ENCODE data around the gene CNIH3.

CNIH3 gene

GRCh38 chr1:224737353-224737727, 121.2 kb downstream of the CNIH3 start:
- Histone ChIP-seq H3K9me3 (ENCODE audit: low read depth, low read length) (no peaks in the 10 kb centered on the region), H3K27ac (no peak overlapping the region), H3K36me3 (ENCODE audit: insufficient read depth, low read length) (no peaks in the 10 kb centered on the region), H3K9ac (ENCODE audit: insufficient read length) (no peak overlapping the region), H3K4me3 (no peak overlapping the region)
- no peak for DNase-seq (ENCODE audit: low read depth, low spot score)
- TF ChIP-seq FOXP2 (optimal IDR thresholded peaks at IDR 0.05; ENCODE audit: control extremely low read depth, extremely low read length, insufficient read depth) (no peak), EZH2 (IDR thresholded peaks at IDR 0.05) (no peak), POLR2AphosphoS5 (IDR thresholded peaks at IDR 0.05; ENCODE audit: borderline replicate concordance, low read depth, low read length) (no peak)

- Histone ChIP-seq H3K27ac (no peak overlapping the region), H3K4me3 (no peak overlapping the region), H3K9me3 (ENCODE audit: low read depth, low read length) (no peaks in the 10 kb centered on the region), H3K9ac (ENCODE audit: insufficient read length) (no peak overlapping the region), H3K36me3 (ENCODE audit: insufficient read depth, low read length) (no peaks in the 10 kb centered on the region)
- TF ChIP-seq POLR2AphosphoS5 (IDR thresholded peaks at IDR 0.05; ENCODE audit: borderline replicate concordance, low read depth, low read length): no peak
- TF ChIP-seq EZH2 (IDR thresholded peaks at IDR 0.05): no peak
- no peak for TF ChIP-seq FOXP2 (optimal IDR thresholded peaks at IDR 0.05; ENCODE audit: control extremely low read depth, extremely low read length, insufficient read depth)
- DNase-seq (ENCODE audit: low read depth, low spot score): no peak
Observed at GRCh38 chr1:224739303-224739996, 123.3 kb downstream of the CNIH3 start.

DNA sequence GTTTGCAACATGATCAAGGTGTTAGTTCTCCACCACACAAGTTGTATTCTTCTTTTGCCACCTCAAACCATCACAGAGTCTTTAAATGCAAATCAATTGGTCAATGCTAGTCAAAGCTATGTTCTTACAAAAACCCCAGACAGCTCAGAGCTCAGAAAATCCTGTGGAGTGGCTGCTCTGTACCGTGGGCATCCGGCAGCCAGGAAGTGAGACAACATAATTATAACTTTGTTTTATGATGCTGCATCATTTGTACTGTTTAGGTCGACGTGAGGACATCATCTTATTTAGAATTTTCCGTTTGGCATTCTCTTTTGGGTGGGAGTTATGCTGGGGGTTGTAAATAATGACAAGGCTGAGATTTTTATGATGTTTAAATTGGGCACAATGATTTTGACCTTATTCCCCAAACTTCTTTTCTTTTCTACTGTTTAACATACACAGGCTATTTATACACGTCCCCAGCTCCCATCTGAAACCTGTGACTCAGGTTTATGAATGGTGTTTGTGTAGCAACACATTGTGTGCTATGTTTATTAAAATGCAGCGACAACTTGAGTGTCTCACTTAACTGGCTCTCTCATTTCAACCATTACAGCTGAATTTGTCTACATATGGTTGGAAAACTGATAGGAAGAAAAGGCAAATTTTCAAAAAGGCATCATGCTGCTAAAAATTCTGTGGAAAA, 124.0 kb downstream of the CNIH3 start:
- Histone ChIP-seq H3K9ac (ENCODE audit: insufficient read length) (no peak overlapping the region), H3K27ac (no peak overlapping the region)
- DNase-seq (ENCODE audit: low read depth, low spot score): no peak

DNA sequence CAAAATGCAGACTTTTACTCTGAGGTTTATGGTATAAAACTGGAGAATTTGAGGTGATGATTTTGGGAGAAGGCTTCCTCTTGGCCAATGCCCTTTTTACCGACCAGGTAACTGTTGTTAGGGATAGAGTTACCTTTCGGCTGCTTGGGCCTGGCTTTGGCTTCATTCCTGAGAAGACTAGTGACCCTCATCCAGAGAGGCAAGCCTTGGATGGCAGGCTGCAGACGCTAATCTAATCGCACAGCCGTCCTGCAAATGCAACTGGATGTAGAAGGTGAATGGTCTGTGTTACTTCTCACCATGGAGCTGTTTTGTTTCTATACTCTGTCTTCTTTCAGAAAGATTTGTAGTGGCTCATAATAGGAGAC, 124.6 kb downstream of the CNIH3 start:
- DNase-seq (ENCODE audit: low read depth, low spot score): no peak
- Histone ChIP-seq H3K4me3 (no peak overlapping the region), H3K27ac (no peak overlapping the region), H3K9ac (ENCODE audit: insufficient read length) (no peak overlapping the region), H3K9me3 (ENCODE audit: low read depth, low read length) (no peaks in the 10 kb centered on the region), H3K36me3 (ENCODE audit: insufficient read depth, low read length) (no peaks in the 10 kb centered on the region)
- no peak for TF ChIP-seq POLR2AphosphoS5 (IDR thresholded peaks at IDR 0.05; ENCODE audit: borderline replicate concordance, low read depth, low read length)
- TF ChIP-seq EZH2 (IDR thresholded peaks at IDR 0.05): no peak
- no peak for TF ChIP-seq FOXP2 (optimal IDR thresholded peaks at IDR 0.05; ENCODE audit: control extremely low read depth, extremely low read length, insufficient read depth)

More for the DNA sequence above, 124.0 kb downstream of the CNIH3 start:
- TF ChIP-seq POLR2AphosphoS5 (IDR thresholded peaks at IDR 0.05; ENCODE audit: borderline replicate concordance, low read depth, low read length) (no peak), EZH2 (IDR thresholded peaks at IDR 0.05) (no peak), FOXP2 (optimal IDR thresholded peaks at IDR 0.05; ENCODE audit: control extremely low read depth, extremely low read length, insufficient read depth) (no peak)
- H3K4me3 ChIP-seq: no peak overlapping the region
- H3K9me3 ChIP-seq (ENCODE audit: low read depth, low read length): no peaks in the 10 kb centered on the region
- no peaks in the 10 kb centered on the region for H3K36me3 ChIP-seq (ENCODE audit: insufficient read depth, low read length)

- TF ChIP-seq EZH2 (IDR thresholded peaks at IDR 0.05) (no peak), POLR2AphosphoS5 (IDR thresholded peaks at IDR 0.05; ENCODE audit: borderline replicate concordance, low read depth, low read length) (no peak), FOXP2 (optimal IDR thresholded peaks at IDR 0.05; ENCODE audit: control extremely low read depth, extremely low read length, insufficient read depth) (no peak)
- DNase-seq (ENCODE audit: low read depth, low spot score): no peak
- no peak overlapping the region for H3K27ac ChIP-seq
Observed at GRCh38 chr1:224742349-224742748, 126.2 kb downstream of the CNIH3 start.

GRCh38 chr1:224743608-224744164, 127.6 kb downstream of the CNIH3 start:
- Histone ChIP-seq H3K27ac (no peak overlapping the region), H3K9ac (ENCODE audit: insufficient read length) (no peak overlapping the region), H3K4me3 (no peak overlapping the region), H3K36me3 (ENCODE audit: insufficient read depth, low read length) (no peaks in the 10 kb centered on the region), H3K9me3 (ENCODE audit: low read depth, low read length) (no peaks in the 10 kb centered on the region)
- no peak for DNase-seq (ENCODE audit: low read depth, low spot score)
- TF ChIP-seq FOXP2 (optimal IDR thresholded peaks at IDR 0.05; ENCODE audit: control extremely low read depth, extremely low read length, insufficient read depth) (no peak), EZH2 (IDR thresholded peaks at IDR 0.05) (no peak), POLR2AphosphoS5 (IDR thresholded peaks at IDR 0.05; ENCODE audit: borderline replicate concordance, low read depth, low read length) (no peak)

More at GRCh38 chr1:224742349-224742748, 126.2 kb downstream of the CNIH3 start:
- no peak overlapping the region for H3K4me3 ChIP-seq
- H3K9ac ChIP-seq (ENCODE audit: insufficient read length): no peak overlapping the region
- H3K9me3 ChIP-seq (ENCODE audit: low read depth, low read length): no peaks in the 10 kb centered on the region
- no peaks in the 10 kb centered on the region for H3K36me3 ChIP-seq (ENCODE audit: insufficient read depth, low read length)

GRCh38 chr1:224744521-224744920, 128.4 kb downstream of the CNIH3 start:
- H3K36me3 ChIP-seq (ENCODE audit: insufficient read depth, low read length): no peaks in the 10 kb centered on the region
- no peak for DNase-seq (ENCODE audit: low read depth, low spot score)

GRCh38 chr1:224745394-224745793, 129.3 kb downstream of the CNIH3 start:
- DNase-seq (ENCODE audit: low read depth, low spot score): no peak
- no peak overlapping the region for H3K9ac ChIP-seq (ENCODE audit: insufficient read length)
- no peaks in the 10 kb centered on the region for H3K9me3 ChIP-seq (ENCODE audit: low read depth, low read length)
- no peak overlapping the region for H3K27ac ChIP-seq
- H3K4me3 ChIP-seq: no peak overlapping the region
- TF ChIP-seq FOXP2 (optimal IDR thresholded peaks at IDR 0.05; ENCODE audit: control extremely low read depth, extremely low read length, insufficient read depth) (no peak), EZH2 (IDR thresholded peaks at IDR 0.05) (no peak), POLR2AphosphoS5 (IDR thresholded peaks at IDR 0.05; ENCODE audit: borderline replicate concordance, low read depth, low read length) (no peak)
- H3K36me3 ChIP-seq (ENCODE audit: insufficient read depth, low read length): no peaks in the 10 kb centered on the region

More at GRCh38 chr1:224744521-224744920, 128.4 kb downstream of the CNIH3 start:
- Histone ChIP-seq H3K4me3 (no peak overlapping the region), H3K9me3 (ENCODE audit: low read depth, low read length) (no peaks in the 10 kb centered on the region), H3K27ac (no peak overlapping the region), H3K9ac (ENCODE audit: insufficient read length) (no peak overlapping the region)
- no peak for TF ChIP-seq FOXP2 (optimal IDR thresholded peaks at IDR 0.05; ENCODE audit: control extremely low read depth, extremely low read length, insufficient read depth)
- TF ChIP-seq POLR2AphosphoS5 (IDR thresholded peaks at IDR 0.05; ENCODE audit: borderline replicate concordance, low read depth, low read length): no peak
- no peak for TF ChIP-seq EZH2 (IDR thresholded peaks at IDR 0.05)

Data from SK-N-MC (cell line).